Fibroblast of villous mesenchyme (primary cell): Measurements from ENCODE around the gene CIAPIN1. TPM values are rescaled to one million over a fixed set of nuclear protein-coding genes. Genes with fewer than 3 reads are reported as not detected.

Experiments
- DNase-seq: peaks from one replicate; pipeline ENCODE4 v3.0.0-alpha.2; 2010; ENCODE audit warnings: low read depth
- H3K4me3 ChIP-seq: 2 replicates; pipeline ENCODE4 v1.5.1; 2011; ENCODE audit warnings: low read depth, mild to moderate bottlenecking, low read length
- CTCF ChIP-seq: IDR thresholded peaks from 2 replicates; pipeline ENCODE4 v1.5.1; 2012; ENCODE audit warnings: low read depth, mild to moderate bottlenecking, low read length; ENCODE audit not compliant: insufficient read depth
- total RNA-seq: library from RNA; depleted of rRNA; stranded (reverse); fragments of >200 nt; gene quantifications from 2 replicates; pipeline ENCODE4 v1.2.3, GENCODE V29; 2012

The CIAPIN1 gene
- total RNA-seq, 1 donor, result 62.6 TPM

DNA sequence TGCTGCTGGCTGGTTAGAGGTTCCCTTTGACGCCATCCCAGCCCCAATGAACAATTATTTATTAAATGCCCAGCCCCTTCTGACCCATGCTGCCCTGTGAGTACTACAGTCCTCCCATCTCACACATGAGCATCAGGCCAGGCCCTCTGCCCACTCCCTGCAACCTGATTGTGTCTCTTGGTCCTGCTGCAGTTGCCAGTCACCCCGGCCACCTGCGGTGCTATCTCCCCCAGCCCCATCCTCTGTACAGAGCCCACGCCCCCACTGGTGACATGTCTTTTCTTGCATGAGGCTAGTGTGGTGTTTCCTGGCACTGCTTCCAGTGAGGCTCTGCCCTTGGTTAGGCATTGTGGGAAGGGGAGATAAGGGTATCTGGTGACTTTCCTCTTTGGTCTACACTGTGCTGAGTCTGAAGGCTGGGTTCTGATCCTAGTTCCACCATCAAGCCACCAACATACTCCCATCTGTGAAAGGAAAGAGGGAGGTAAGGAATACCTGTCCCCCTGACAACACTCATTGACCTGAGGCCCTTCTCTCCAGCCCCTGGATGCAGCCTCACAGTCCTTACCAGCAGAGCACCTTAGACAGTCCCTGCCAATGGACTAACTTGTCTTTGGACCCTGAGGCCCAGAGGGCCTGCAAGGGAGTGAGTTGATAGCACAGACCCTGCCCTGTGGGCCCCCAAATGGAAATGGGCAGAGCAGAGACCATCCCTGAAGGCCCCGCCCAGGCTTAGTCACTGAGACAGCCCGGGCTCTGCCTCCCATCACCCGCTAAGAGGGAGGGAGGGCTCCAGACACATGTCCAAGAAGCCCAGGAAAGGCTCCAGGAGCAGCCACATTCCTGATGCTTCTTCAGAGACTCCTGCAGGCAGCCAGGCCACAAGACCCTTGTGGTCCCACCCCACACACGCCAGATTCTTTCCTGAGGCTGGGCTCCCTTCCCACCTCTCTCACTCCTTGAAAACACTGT, 63.6 kb downstream of the CIAPIN1 start:
- peak; percentile 43 for DNase-seq
- no peak overlapping the region for H3K4me3 ChIP-seq
- TF ChIP-seq CTCF, result no peak

GRCh38 chr16:57382535-57383275, 64.5 kb downstream of the CIAPIN1 start:
- DNase-seq, result no peak
- no peak for TF ChIP-seq CTCF
- H3K4me3 ChIP-seq, result no peak overlapping the region

GRCh38 chr16:57381791-57382534, 65.2 kb downstream of the CIAPIN1 start:
- no peak overlapping the region for H3K4me3 ChIP-seq
- no peak for TF ChIP-seq CTCF
- DNase-seq, result no peak

GRCh38 chr16:57380671-57381462, 66.3 kb downstream of the CIAPIN1 start:
- H3K4me3 ChIP-seq, result no peak overlapping the region
- no peak for DNase-seq
- no peak for TF ChIP-seq CTCF

GRCh38 chr16:57379579-57379978, 67.6 kb downstream of the CIAPIN1 start:
- DNase-seq, result no peak
- H3K4me3 ChIP-seq, result no peak overlapping the region
- TF ChIP-seq CTCF, result no peak

Other genes starting within 250 kb of the CIAPIN1 start
- gene ARL2BP, start 202.1 kb downstream of the CIAPIN1 start, total RNA-seq, result 91.2 and 134 TPM in 2 replicates
- gene PLLP, start 162.7 kb downstream of the CIAPIN1 start, total RNA-seq, result under 0.01 TPM in 1 of 2 replicates, not detected in the other
- not detected in 2 replicates for gene CCL22, start 88.6 kb downstream of the CIAPIN1 start, total RNA-seq
- 0.32 TPM in 1 of 2 replicates, not detected in the other for gene CX3CL1, start 74.9 kb downstream of the CIAPIN1 start, total RNA-seq
- gene CCL17, start 42.6 kb downstream of the CIAPIN1 start, total RNA-seq, result not detected in 2 replicates
- gene COQ9, start 94 bp upstream of the CIAPIN1 start, total RNA-seq, result 31.2 and 44.5 TPM in 2 replicates
- gene POLR2C, start 15.3 kb upstream of the CIAPIN1 start, total RNA-seq, result 118 and 128 TPM in 2 replicates
- gene DOK4, start 39.1 kb upstream of the CIAPIN1 start, total RNA-seq, result 34.5 and 40.2 TPM in 2 replicates
- gene CCDC102A, start 89.2 kb upstream of the CIAPIN1 start, total RNA-seq, result 11.6 and 15.1 TPM in 2 replicates
- gene ADGRG5, start 95.3 kb upstream of the CIAPIN1 start, total RNA-seq, result not detected in 2 replicates
- 0.97 and 1.3 TPM in 2 replicates for gene ADGRG1, start 181.2 kb upstream of the CIAPIN1 start, total RNA-seq
- not detected in 2 replicates for gene ADGRG3, start 220.9 kb upstream of the CIAPIN1 start, total RNA-seq
- gene DRC7, start 247.4 kb upstream of the CIAPIN1 start, total RNA-seq, result not detected in 2 replicates